ENCODE measurements around the gene OR8D2.

The OR8D2 gene

DNA sequence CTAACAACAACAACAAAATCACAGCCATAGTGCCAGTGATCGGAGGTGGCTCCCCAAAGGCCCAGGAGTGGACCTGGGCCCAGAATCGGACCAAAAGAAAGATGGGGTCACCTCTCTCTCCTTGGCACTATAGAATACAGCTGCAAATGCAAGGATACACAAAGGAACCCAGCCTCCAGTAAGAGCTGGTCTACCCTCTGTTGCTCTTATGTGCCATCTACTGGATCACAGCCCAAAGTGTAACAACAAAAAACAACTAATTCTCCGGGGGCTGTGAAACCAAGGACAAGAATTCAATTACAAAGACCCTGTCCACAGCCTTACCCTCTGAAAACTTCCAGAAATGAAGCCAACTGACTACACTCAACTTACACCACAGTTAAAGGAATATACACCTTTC is 42.2 kb downstream of the OR8D2 start:
- no peaks in the 10 kb centered on the region for H3K9me2 ChIP-seq (ENCODE audit: low read depth, low read length)
- H3F3A ChIP-seq (ENCODE audit: insufficient read depth, low read length): no peaks in the 10 kb centered on the region
- no peak overlapping the region for H2AFZ ChIP-seq (ENCODE audit: low read length)
- no peak overlapping the region for H3K27ac ChIP-seq (ENCODE audit: low read depth, low read length, poor library complexity, severe bottlenecking)
- no peak overlapping the region for H3K4me2 ChIP-seq (ENCODE audit: low read length)
- no peaks in the 10 kb centered on the region for H3K27me3 ChIP-seq (ENCODE audit: insufficient read depth, low read length)
- no peak overlapping the region for H3K9ac ChIP-seq (ENCODE audit: low read length)
- H3K9me3 ChIP-seq (ENCODE audit: low read length): no peaks in the 10 kb centered on the region
- H3K4me3 ChIP-seq (ENCODE audit: low read depth, low read length, poor library complexity, severe bottlenecking): no peak overlapping the region
- H4K20me1 ChIP-seq (ENCODE audit: insufficient read depth, low read length): no peaks in the 10 kb centered on the region
- no peaks in the 10 kb centered on the region for H3K79me2 ChIP-seq (ENCODE audit: insufficient read depth, low read length)
- no peaks in the 10 kb centered on the region for H3K4me1 ChIP-seq (ENCODE audit: insufficient read depth, low read length, severe bottlenecking)
- H3K36me3 ChIP-seq (ENCODE audit: insufficient read depth, low read length): no peaks in the 10 kb centered on the region
- TF ChIP-seq EZH2 (IDR thresholded peaks at IDR 0.05; ENCODE audit: borderline replicate concordance, low read length): no peak
- TF ChIP-seq, protein P1, sequence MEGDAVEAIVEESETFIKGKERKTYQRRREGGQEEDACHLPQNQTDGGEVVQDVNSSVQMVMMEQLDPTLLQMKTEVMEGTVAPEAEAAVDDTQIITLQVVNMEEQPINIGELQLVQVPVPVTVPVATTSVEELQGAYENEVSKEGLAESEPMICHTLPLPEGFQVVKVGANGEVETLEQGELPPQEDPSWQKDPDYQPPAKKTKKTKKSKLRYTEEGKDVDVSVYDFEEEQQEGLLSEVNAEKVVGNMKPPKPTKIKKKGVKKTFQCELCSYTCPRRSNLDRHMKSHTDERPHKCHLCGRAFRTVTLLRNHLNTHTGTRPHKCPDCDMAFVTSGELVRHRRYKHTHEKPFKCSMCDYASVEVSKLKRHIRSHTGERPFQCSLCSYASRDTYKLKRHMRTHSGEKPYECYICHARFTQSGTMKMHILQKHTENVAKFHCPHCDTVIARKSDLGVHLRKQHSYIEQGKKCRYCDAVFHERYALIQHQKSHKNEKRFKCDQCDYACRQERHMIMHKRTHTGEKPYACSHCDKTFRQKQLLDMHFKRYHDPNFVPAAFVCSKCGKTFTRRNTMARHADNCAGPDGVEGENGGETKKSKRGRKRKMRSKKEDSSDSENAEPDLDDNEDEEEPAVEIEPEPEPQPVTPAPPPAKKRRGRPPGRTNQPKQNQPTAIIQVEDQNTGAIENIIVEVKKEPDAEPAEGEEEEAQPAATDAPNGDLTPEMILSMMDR (IDR thresholded peaks at IDR 0.05; ENCODE audit: low read length): no peak

DNA sequence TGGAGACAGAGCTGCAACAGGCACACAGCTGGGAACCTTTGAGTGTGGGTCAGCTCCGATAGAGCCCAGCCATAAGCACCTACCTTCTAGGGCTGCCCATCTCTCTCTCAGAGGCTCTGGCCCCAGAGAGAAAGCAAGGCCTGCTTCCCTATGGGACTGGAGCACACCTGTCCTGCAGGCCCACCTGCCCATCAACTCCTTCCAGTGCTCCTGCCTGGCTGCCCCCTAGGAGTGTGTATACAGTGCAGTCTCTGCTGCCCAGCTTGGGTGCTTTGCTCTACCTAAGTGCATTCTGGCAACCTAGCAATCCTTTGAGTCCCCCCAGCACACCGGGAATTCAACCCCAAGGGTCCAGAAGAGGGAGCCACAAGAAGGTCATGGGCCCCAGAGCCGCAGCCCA is 42.8 kb downstream of the OR8D2 start:
- no peak overlapping the region for H3K4me3 ChIP-seq (ENCODE audit: low read depth, low read length, poor library complexity, severe bottlenecking)
- no peaks in the 10 kb centered on the region for H3K4me1 ChIP-seq (ENCODE audit: insufficient read depth, low read length, severe bottlenecking)
- TF ChIP-seq, protein P1 (IDR thresholded peaks at IDR 0.05; ENCODE audit: low read length): no peak
- TF ChIP-seq EZH2 (IDR thresholded peaks at IDR 0.05; ENCODE audit: borderline replicate concordance, low read length): no peak
- H3K79me2 ChIP-seq (ENCODE audit: insufficient read depth, low read length): no peaks in the 10 kb centered on the region
- H3K9ac ChIP-seq (ENCODE audit: low read length): no peak overlapping the region
- no peak overlapping the region for H2AFZ ChIP-seq (ENCODE audit: low read length)
- no peaks in the 10 kb centered on the region for H3K9me3 ChIP-seq (ENCODE audit: low read length)
- H3K9me2 ChIP-seq (ENCODE audit: low read depth, low read length): no peaks in the 10 kb centered on the region
- no peak overlapping the region for H3K4me2 ChIP-seq (ENCODE audit: low read length)
- no peak overlapping the region for H3K27ac ChIP-seq (ENCODE audit: low read depth, low read length, poor library complexity, severe bottlenecking)
- H3K27me3 ChIP-seq (ENCODE audit: insufficient read depth, low read length): no peaks in the 10 kb centered on the region
- H4K20me1 ChIP-seq (ENCODE audit: insufficient read depth, low read length): no peaks in the 10 kb centered on the region
- no peaks in the 10 kb centered on the region for H3K36me3 ChIP-seq (ENCODE audit: insufficient read depth, low read length)
- H3F3A ChIP-seq (ENCODE audit: insufficient read depth, low read length): no peaks in the 10 kb centered on the region

DNA sequence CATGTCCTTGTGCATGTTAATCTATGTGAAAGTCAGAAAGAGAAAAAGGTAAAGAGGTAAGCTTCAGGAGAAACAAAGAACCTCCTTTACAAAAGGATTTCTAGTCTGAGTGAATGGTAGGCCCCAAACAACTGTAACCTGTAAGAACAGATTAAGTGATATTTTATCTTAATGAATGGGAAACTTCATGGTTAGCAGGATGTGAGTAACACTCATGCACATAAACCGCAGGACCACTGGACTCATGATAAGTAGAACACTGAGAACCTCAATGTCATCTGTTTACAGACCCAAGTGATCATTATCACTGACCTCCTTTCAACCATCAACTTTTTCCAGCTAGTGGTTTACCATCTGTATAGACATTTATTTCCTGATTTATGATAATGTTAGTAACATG is 43.9 kb downstream of the OR8D2 start:
- no peak overlapping the region for H3K4me2 ChIP-seq (ENCODE audit: low read length)

More for the DNA sequence above, 43.9 kb downstream of the OR8D2 start:
- H4K20me1 ChIP-seq (ENCODE audit: insufficient read depth, low read length): no peaks in the 10 kb centered on the region
- TF ChIP-seq, protein P1 (IDR thresholded peaks at IDR 0.05; ENCODE audit: low read length): no peak
- TF ChIP-seq EZH2 (IDR thresholded peaks at IDR 0.05; ENCODE audit: borderline replicate concordance, low read length): no peak
- H2AFZ ChIP-seq (ENCODE audit: low read length): no peak overlapping the region
- H3K9me3 ChIP-seq (ENCODE audit: low read length): no peaks in the 10 kb centered on the region
- no peaks in the 10 kb centered on the region for H3K9me2 ChIP-seq (ENCODE audit: low read depth, low read length)
- H3K79me2 ChIP-seq (ENCODE audit: insufficient read depth, low read length): no peaks in the 10 kb centered on the region
- no peaks in the 10 kb centered on the region for H3K27me3 ChIP-seq (ENCODE audit: insufficient read depth, low read length)
- no peaks in the 10 kb centered on the region for H3K4me1 ChIP-seq (ENCODE audit: insufficient read depth, low read length, severe bottlenecking)
- no peak overlapping the region for H3K4me3 ChIP-seq (ENCODE audit: low read depth, low read length, poor library complexity, severe bottlenecking)
- no peaks in the 10 kb centered on the region for H3K36me3 ChIP-seq (ENCODE audit: insufficient read depth, low read length)
- no peaks in the 10 kb centered on the region for H3F3A ChIP-seq (ENCODE audit: insufficient read depth, low read length)
- no peak overlapping the region for H3K9ac ChIP-seq (ENCODE audit: low read length)
- no peak overlapping the region for H3K27ac ChIP-seq (ENCODE audit: low read depth, low read length, poor library complexity, severe bottlenecking)
